Endothelial cell of umbilical vein (primary cell): ENCODE data around the gene WDR18.

ENCODE experiments used
- CTCF ChIP-seq, 2 donors: IDR thresholded peaks; 1 replicate in 1 of 2; 2 replicates in 1 of 2; pipeline ENCODE4 v1.5.1; 2011; ENCODE audit warnings: low read length in 2 of 2, mild to moderate bottlenecking in 2 of 2, moderate library complexity in 2 of 2, control low read depth in 1 of 2, inconsistent platforms in 1 of 2, low read depth in 1 of 2; ENCODE audit not compliant: insufficient read depth in 1 of 2; ENCODE audit errors: extremely low read depth in 1 of 2
- POLR2A ChIP-seq: IDR thresholded peaks from 2 replicates; pipeline ENCODE4 v1.6.1; 2012; ENCODE audit warnings: low read depth, mild to moderate bottlenecking, control low read depth, low read length

- TF ChIP-seq CTCF (IDR thresholded peaks at IDR 0.05; ENCODE audit: extremely low read depth in 1 of 2, insufficient read depth in 1 of 2, low read depth in 1 of 2, low read length in 2 of 2) (no peak), POLR2A (no peak)
Measured at GRCh38 chr19:1040476-1041271, 56.5 kb downstream of the WDR18 start.
